HepG2 (cell line): ENCODE results near the gene PBX4. TPM values are rescaled to one million over a fixed set of nuclear protein-coding genes. Genes with fewer than 3 reads are reported as not detected.

Source experiments
- ATAC-seq: fragments of 200-7000 bp; cut with Tn5 transposase; 3 replicates; pipeline ENCODE4 v1.9.1; 2020; ENCODE audit warnings: mild to moderate bottlenecking, moderate library complexity
- BruUV-seq: library from RNA; stranded (reverse); fragments of 400-500 nt; replicated peaks from 2 replicates; lab custom pipeline; 2021; lab: Mats Ljungman, UMichigan
- CTCF ChIA-PET: fragments of 300-600 bp; formaldehyde crosslinking; extraction: SDS; loops from one replicate; lab custom pipeline; 2021; ENCODE audit warnings: low total read pairs, inconsistent platforms, low intra/inter-chr PET ratio; lab: Yijun Ruan, JAX
- POLR2A ChIA-PET: fragments of 350-600 bp; sonication (Branson Sonifier 250); formaldehyde crosslinking; loops from one replicate; lab custom pipeline; 2020; ENCODE audit warnings: antibody characterized with exemption, inconsistent platforms; lab: Yijun Ruan, JAX
- DNase-seq: peaks from one replicate; pipeline ENCODE4 v3.0.0-alpha.2; 2015; ENCODE audit warnings: low spot score
- FAIRE-seq: peaks from 3 replicates; lab custom pipeline; 2011; peaks lifted over from hg19 to GRCh38; lab: Jason Lieb, UNC
- H2AFZ ChIP-seq: one replicate; pipeline ENCODE4 v1.6.1; 2011; ENCODE audit warnings: low read length, inconsistent platforms
- H3K27ac ChIP-seq: fragments of 300-600 bp; 3 replicates; pipeline ENCODE4 v1.8.0; 2011; ENCODE audit warnings: mixed run types, mild to moderate bottlenecking, mixed read lengths, low read length, inconsistent platforms; ENCODE audit not compliant: insufficient read depth; ENCODE audit errors: extremely low read length
- H3K27me3 ChIP-seq, 2 experiments: fragments of 200-600 bp in 1 of 2; 2 replicates in 1 of 2; 3 replicates in 1 of 2; pipeline versions ENCODE4 v1.6.0 to v1.8.0; 2011; ENCODE audit warnings: low read length in 2 of 2, mild to moderate bottlenecking in 2 of 2, moderate library complexity in 2 of 2, inconsistent platforms in 1 of 2; ENCODE audit not compliant: insufficient read depth in 2 of 2, control insufficient read depth in 1 of 2
- H3K36me3 ChIP-seq, 2 experiments: fragments of 200-600 bp in 1 of 2; replicated peaks in 1 of 2; 2 replicates in 1 of 2; 3 replicates in 1 of 2; pipeline versions ENCODE4 v1.5.1 to v1.8.0; 2011; ENCODE audit warnings: low read length in 2 of 2, inconsistent platforms in 1 of 2; ENCODE audit not compliant: insufficient read depth in 2 of 2, control insufficient read depth in 1 of 2
- H3K4me1 ChIP-seq: 2 replicates; pipeline ENCODE4 v1.5.1; 2012; ENCODE audit warnings: low read length, inconsistent platforms; ENCODE audit not compliant: insufficient read depth
- H3K4me2 ChIP-seq: 2 replicates; pipeline ENCODE4 v1.6.0; 2011; ENCODE audit warnings: low read depth, low read length, inconsistent platforms
- H3K4me3 ChIP-seq, 3 experiments: fragments of 200-600 bp in 1 of 3; sonication (generic), shearing (Covaris generic) in 1 of 3; replicated peaks in 1 of 3; 2 replicates each; pipeline ENCODE4 v1.5.1; 2011 to 2016; ENCODE audit warnings: low read length in 3 of 3, inconsistent platforms in 2 of 3, low read depth in 2 of 3, mild to moderate bottlenecking in 2 of 3, control low read depth in 1 of 3, mixed read lengths in 1 of 3; ENCODE audit not compliant: insufficient read depth in 1 of 3
- H3K79me2 ChIP-seq: one replicate; pipeline ENCODE4 v1.6.1; 2011; ENCODE audit warnings: low read length, inconsistent platforms; ENCODE audit not compliant: insufficient read depth
- H3K9ac ChIP-seq: 2 replicates; pipeline ENCODE4 v1.6.0; 2011; ENCODE audit warnings: mild to moderate bottlenecking, low read depth, low read length, inconsistent platforms; ENCODE audit not compliant: insufficient read depth
- H3K9me3 ChIP-seq: 2 replicates; pipeline ENCODE4 v1.5.1; 2012; ENCODE audit warnings: mild to moderate bottlenecking, low read length
- H4K20me1 ChIP-seq: 2 replicates; pipeline ENCODE4 v1.6.0; 2011; ENCODE audit warnings: inconsistent platforms, mild to moderate bottlenecking, low read length, moderate library complexity; ENCODE audit not compliant: insufficient read depth
- CENPT ChIP-seq: sonication (generic); formaldehyde crosslinking; IDR thresholded peaks from 2 replicates; pipeline ENCODE4 v1.8.0; 2022; ENCODE audit warnings: low read depth, mild to moderate bottlenecking, moderate library complexity, missing genetic modification reagents
- CTCF ChIP-seq: sonication (generic); formaldehyde crosslinking; IDR thresholded peaks from 2 replicates; pipeline ENCODE4 v1.5.0; 2020; ENCODE audit warnings: mild to moderate bottlenecking, missing genetic modification reagents, moderate library complexity
- MIXL1 ChIP-seq: IDR thresholded peaks from 2 replicates; pipeline ENCODE4 v1.6.1; 2016
- NKX3-1 ChIP-seq: sonication (generic); formaldehyde crosslinking; IDR thresholded peaks from 2 replicates; pipeline ENCODE4 v1.5.0; 2020; ENCODE audit warnings: missing genetic modification reagents
- RBAK ChIP-seq: sonication (generic); formaldehyde crosslinking; IDR thresholded peaks from 2 replicates; pipeline ENCODE4 v1.5.1; 2020; ENCODE audit warnings: mild to moderate bottlenecking, missing genetic modification reagents
- REPIN1 ChIP-seq: sonication (generic); formaldehyde crosslinking; IDR thresholded peaks from 2 replicates; pipeline ENCODE4 v1.8.0; 2022; ENCODE audit warnings: missing genetic modification reagents, low read depth, mild to moderate bottlenecking, borderline replicate concordance
- TRIM24 ChIP-seq: sonication (generic); formaldehyde crosslinking; IDR thresholded peaks from 2 replicates; pipeline ENCODE4 v1.8.0; 2022; ENCODE audit warnings: mild to moderate bottlenecking, missing genetic modification reagents
- USF2 ChIP-seq, 2 experiments: sonication (generic) in 1 of 2; formaldehyde crosslinking in 1 of 2; IDR thresholded peaks; 2 replicates each; pipeline versions ENCODE4 v1.5.1 to v1.6.1; 2011 to 2020; ENCODE audit warnings: borderline replicate concordance in 1 of 2, low read depth in 1 of 2, low read length in 1 of 2, mild to moderate bottlenecking in 1 of 2, missing genetic modification reagents in 1 of 2, moderate library complexity in 1 of 2
- ZBTB7B ChIP-seq: sonication (generic); formaldehyde crosslinking; IDR thresholded peaks from 2 replicates; pipeline ENCODE4 v1.4.0; 2020; ENCODE audit warnings: missing genetic modification reagents
- ZNF598 ChIP-seq: sonication (generic); formaldehyde crosslinking; IDR thresholded peaks from 2 replicates; pipeline ENCODE4 v1.5.1; 2020; ENCODE audit warnings: mild to moderate bottlenecking, missing genetic modification reagents, borderline replicate concordance
- ZNF724P ChIP-seq: sonication (generic); formaldehyde crosslinking; IDR thresholded peaks from 2 replicates; pipeline ENCODE4 v1.8.0; 2022; ENCODE audit warnings: missing genetic modification reagents, borderline replicate concordance
- ZNF839 ChIP-seq: sonication (generic); formaldehyde crosslinking; IDR thresholded peaks from 2 replicates; pipeline ENCODE4 v1.4.0; 2020; ENCODE audit warnings: missing genetic modification reagents, mild to moderate bottlenecking, borderline replicate concordance
- WGBS: methylation state at CpG from one replicate; pipeline ENCODE4 v1.1.6; 2017; ENCODE audit warnings: low lambda C conversion rate; 5-methylcytosine and 5-hydroxymethylcytosine counted together
- in situ Hi-C: cut with HindIII; loops from 2 replicates; pipeline ENCODE4 v1.10.0; 2017; ENCODE audit warnings: low pct_unique_long_range_greater_than_20kb; ENCODE audit not compliant: extremely low pct_ligation_motif_present
- intact Hi-C: fragments of 100-400 bp; cut with micrococcal nuclease; formaldehyde crosslinking; loops from one replicate; pipeline ENCODE4 v1.10.0; 2022; ENCODE audit not compliant: unreplicated experiment
- polyA plus RNA-seq, 8 experiments: library from polyadenylated mRNA; depleted of rRNA in 3 of 8; stranded (reverse) in 7 of 8; unstranded in 1 of 8; fragments of >200 nt; fragmentation: Illumina TruSeq in 4 of 8; extraction: Trizol in 4 of 8; gene quantifications; 2 replicates each; pipeline versions ENCODE4 v1.2.1 to v1.2.3, GENCODE V29; 2011 to 2016; ENCODE audit warnings: low read depth in 4 of 8, missing spikeins in 1 of 8, mixed read lengths in 1 of 8; ENCODE audit not compliant: insufficient read depth in 1 of 8
- total RNA-seq, 5 experiments: library from RNA; depleted of rRNA; stranded (reverse); fragments of >200 nt; fragmentation: Illumina TruSeq; extraction: Trizol; gene quantifications; 2 replicates each; pipeline ENCODE4 v1.2.3, GENCODE V29; 2016; ENCODE audit warnings: low read depth in 1 of 5

Gene PBX4
- total and polyA plus RNA-seq, 2 of the 13 experiments (the other 11 are each of a cell fraction or from before 2014, with no cell fraction given): not detected

GRCh38 chr19:19595171-19595701, 23.3 kb downstream of the PBX4 start:
- 0 out of 2 replicates have a peak, but pooled peaks have one; percentile 26 for TF ChIP-seq USF2 (IDR thresholded peaks at IDR 0.05; ENCODE audit: low read depth, low read length)
- no peak; the same call in 1 of the 2 replicates for TF ChIP-seq USF2 (CRISPR knock-in tag; IDR thresholded peaks at IDR 0.05; ENCODE audit: borderline replicate concordance)
- no peak for TF ChIP-seq ZNF839 (CRISPR knock-in tag)
- intact Hi-C loops (no loop called here), in situ Hi-C loops (no loop called here)
- FAIRE-seq (no peak), DNase-seq (no peak), ATAC-seq (no peak)
- H3K9me3 ChIP-seq: no peaks in the 10 kb centered on the region
- ChIA-PET POLR2A (no interaction called here), CTCF (no interaction called here)
- H3K27me3 ChIP-seq: peaks cover 0 to 7% of the 10 kb centered on the region in 2 experiments; a peak in 3 of 5 replicates
- H3K79me2 ChIP-seq: no peaks in the 10 kb centered on the region
- 36% methylated on average over 3 of the region's 8 CpGs for WGBS
- no peak overlapping the region for H2AFZ ChIP-seq
- no peaks in the 10 kb centered on the region for H3K36me3 ChIP-seq
- no peak overlapping the region for H3K4me3 ChIP-seq
- BruUV-seq: no TSS peak
- H3K9ac ChIP-seq: no peak overlapping the region
- H3K4me2 ChIP-seq: no peak overlapping the region
- H3K4me1 ChIP-seq: peaks cover 16% of the 10 kb centered on the region
- H3K27ac ChIP-seq: no peak overlapping the region
- H4K20me1 ChIP-seq: no peaks in the 10 kb centered on the region

- in situ Hi-C loops: no loop called here
- ATAC-seq: no peak
These were observed 24.1 kb downstream of the PBX4 start for GRCh38 chr19:19594381-19594780.

More at GRCh38 chr19:19594381-19594780, 24.1 kb downstream of the PBX4 start:
- FAIRE-seq (no peak), DNase-seq (no peak)
- Histone ChIP-seq H3K4me1 (peaks cover 16% of the 10 kb centered on the region), H3K9me3 (no peaks in the 10 kb centered on the region), H3K4me2 (no peak overlapping the region)
- TF ChIP-seq ZNF724P (no peak), ZNF598 (CRISPR knock-in tag) (no peak), CENPT (CRISPR knock-in tag) (no peak), NKX3-1 (CRISPR knock-in tag) (no peak), TRIM24 (CRISPR knock-in tag) (no peak), REPIN1 (CRISPR knock-in tag) (no peak), ZBTB7B (CRISPR knock-in tag) (no peak), RBAK (no peak), MIXL1 (CRISPR knock-in tag) (no peak), CTCF (no peak)
- TF ChIP-seq, all 625 proteins: peak for 0
- peaks cover 0 to 7% of the 10 kb centered on the region in 2 experiments; a peak in 3 of 5 replicates for H3K27me3 ChIP-seq
- BruUV-seq: no TSS peak
- H3K36me3 ChIP-seq: no peaks in the 10 kb centered on the region
- H3K9ac ChIP-seq: no peak overlapping the region
- ChIA-PET CTCF (no interaction called here), POLR2A (no interaction called here)
- H3K27ac ChIP-seq: no peak overlapping the region
- WGBS: 71% methylated on average over 4 of the region's 4 CpGs
- H2AFZ ChIP-seq: no peak overlapping the region
- H3K4me3 ChIP-seq: no peak overlapping the region
- intact Hi-C loops: no loop called here
- H4K20me1 ChIP-seq: no peaks in the 10 kb centered on the region
- no peaks in the 10 kb centered on the region for H3K79me2 ChIP-seq
